Adrenal gland (tissue), 12 donors: ENCODE measurements around the gene PTK6. TPM values are rescaled to one million over a fixed set of nuclear protein-coding genes. Genes with fewer than 3 reads are reported as not detected.

ENCODE experiments used
- DNase-seq, 7 donors: peaks; one replicate each; pipeline ENCODE4 v3.0.0-alpha.2; 2019 to 2020
- H3K27ac ChIP-seq, 5 donors: fragments of 200-600 bp; sonication (generic) in 4 of 5; 1 replicate in 3 of 5; 2 replicates in 2 of 5; pipeline versions ENCODE4 v1.5.1 to v1.8.0; 2016 to 2020; ENCODE audit warnings: mild to moderate bottlenecking in 1 of 5
- H3K27me3 ChIP-seq: fragments of 200-600 bp; 2 replicates; pipeline ENCODE4 v1.8.0; 2021
- H3K36me3 ChIP-seq, 2 donors: fragments of 200-600 bp; replicated peaks in 1 of 2; 1 replicate in 1 of 2; 2 replicates in 1 of 2; pipeline versions ENCODE4 v1.5.1 to v1.8.0; 2018 to 2022
- H3K4me1 ChIP-seq, 2 donors: fragments of 200-600 bp; replicated peaks in 1 of 2; 1 replicate in 1 of 2; 2 replicates in 1 of 2; pipeline versions ENCODE4 v1.5.1 to v1.8.0; 2018 to 2021
- H3K4me3 ChIP-seq, 4 donors: fragments of 200-600 bp; sonication (generic) in 3 of 4; one replicate each; pipeline ENCODE4 v1.5.1; 2016 to 2018
- H3K9me3 ChIP-seq, 3 donors: fragments of 200-600 bp; sonication (generic) in 1 of 3; replicated peaks in 1 of 3; 1 replicate in 2 of 3; 2 replicates in 1 of 3; pipeline versions ENCODE4 v1.5.1 to v1.8.0; 2016 to 2021
- POLR2A ChIP-seq, 2 donors: fragments of 450-650 bp; IDR thresholded peaks; one replicate each; pipeline ENCODE4 v1.6.1; 2017; ENCODE audit warnings: antibody characterized with exemption in 2 of 2, mild to moderate bottlenecking in 2 of 2, moderate library complexity in 1 of 2
- WGBS, 4 donors: extraction: QIAGEN DNeasy Blood & Tissue Kit in 2 of 4; methylation state at CpG; one replicate each; pipeline versions ENCODE4 v1.1.5 to v1.1.7; 2013 to 2017; 5-methylcytosine and 5-hydroxymethylcytosine counted together
- intact Hi-C, 2 donors: fragments of 100-400 bp; cut with DNase I; formaldehyde crosslinking; loops; one replicate each; pipeline versions ENCODE4 v1.14.1 to v1.15.0; 2022 to 2023
- polyA plus RNA-seq, 3 donors: library from polyadenylated mRNA; stranded (reverse); fragments of 200-250 nt in 2 of 3; fragments of 350-450 nt in 1 of 3; fragmentation: Illumina TruSeq in 1 of 3; extraction: RNeasy Lipid Tissue Mini Kit (QIAGEN cat#74804) in 1 of 3; gene quantifications; one replicate each; pipeline ENCODE4 v1.2.3, GENCODE V29; 2013 to 2014
- total RNA-seq, 9 donors: library from RNA; depleted of rRNA in 4 of 9; stranded (reverse); fragments of >200 nt in 4 of 9; fragments of 120-200 nt in 1 of 9; fragmentation: NEBNext Ultra II Directional in 1 of 9; extraction: Animal tissue kit (Norgen Biotek cat#: 25700) in 1 of 9; gene quantifications; one replicate each; pipeline versions ENCODE4 v1.1.0 to v1.2.4, GENCODE V29; 2013 to 2023
- TF ChIP-seq, protein P1 (sequence below), 6 experiments: fragments of 450-650 bp in 4 of 6; fragments of 200-600 bp in 2 of 6; sonication (generic) in 1 of 6; IDR thresholded peaks; 1 replicate in 5 of 6; 2 replicates in 1 of 6; pipeline versions ENCODE4 v1.5.1 to v1.8.0; 2016 to 2021; ENCODE audit warnings: antibody characterized with exemption in 6 of 6, mild to moderate bottlenecking in 2 of 6, moderate library complexity in 1 of 6
- donor health status: healthy with polysubstance abuse.
- donor health status: Bipolar disorder and iron deficiency.
- donor health status: DM: yes; HTN: yes; CAD: no.
- donor health status: DM: no; HTN: no; CAD: no.
- donor health status: DM: no; HTN: no; CAD: no.
- donor health status: DM: yes; HTN: yes; CAD: no.

PTK6 gene
- total and polyA plus RNA-seq, 12 donors: 0.19 to 0.72 (median 0.36) TPM; not detected in 5

DNA sequence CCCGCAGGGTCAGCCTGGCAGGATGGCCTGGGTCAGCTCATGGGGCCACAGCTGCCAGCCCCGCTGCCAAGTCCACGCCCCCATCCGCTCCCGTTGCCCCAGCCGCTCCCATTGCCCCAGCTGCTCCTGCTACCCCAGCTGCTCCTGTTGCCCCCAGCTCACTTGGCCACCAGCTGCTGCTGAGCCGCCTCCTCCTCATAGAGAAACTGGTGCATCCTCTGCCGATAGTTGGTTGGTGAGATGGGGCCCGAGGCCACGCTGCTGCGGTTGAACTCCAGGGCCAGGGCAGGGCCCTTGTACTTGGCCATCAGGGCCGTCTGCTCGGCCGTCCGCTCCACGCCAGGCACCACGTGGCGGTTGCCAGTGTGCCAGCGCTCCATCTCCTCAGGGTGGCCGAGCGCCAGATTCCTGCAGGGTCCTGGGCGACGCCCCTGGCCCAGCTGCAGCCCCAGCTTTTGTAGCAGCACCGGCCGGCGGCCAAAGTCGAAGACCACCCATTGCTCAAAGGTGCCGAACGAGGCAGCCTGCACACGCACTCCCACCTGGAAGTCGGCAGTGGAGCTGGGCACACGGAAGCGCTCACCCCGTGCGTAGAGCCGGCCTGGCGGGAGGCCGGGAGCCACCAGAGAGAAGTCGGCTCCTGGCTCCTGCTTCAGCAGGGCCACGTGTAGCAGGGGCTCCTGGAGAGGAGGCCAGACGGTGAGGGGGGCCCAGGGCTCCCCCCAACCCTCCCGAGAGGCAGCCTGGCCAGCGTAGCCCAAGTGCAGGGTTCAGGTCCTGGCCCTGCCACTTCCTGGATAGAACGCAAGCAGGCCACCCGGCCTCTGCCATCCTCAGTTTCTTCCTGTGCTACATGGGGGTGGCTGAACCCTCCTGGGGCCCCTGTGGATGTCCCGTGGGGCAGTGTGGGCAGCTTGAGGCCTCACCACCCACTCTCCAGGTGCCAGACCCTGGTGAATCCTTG, 32.1 kb upstream of the PTK6 start:
- Histone ChIP-seq H3K36me3 (peaks cover 0 to 8% of the 10 kb centered on the region in 2 donors), H3K9me3 (no peaks in the 10 kb centered on the region)

DNA sequence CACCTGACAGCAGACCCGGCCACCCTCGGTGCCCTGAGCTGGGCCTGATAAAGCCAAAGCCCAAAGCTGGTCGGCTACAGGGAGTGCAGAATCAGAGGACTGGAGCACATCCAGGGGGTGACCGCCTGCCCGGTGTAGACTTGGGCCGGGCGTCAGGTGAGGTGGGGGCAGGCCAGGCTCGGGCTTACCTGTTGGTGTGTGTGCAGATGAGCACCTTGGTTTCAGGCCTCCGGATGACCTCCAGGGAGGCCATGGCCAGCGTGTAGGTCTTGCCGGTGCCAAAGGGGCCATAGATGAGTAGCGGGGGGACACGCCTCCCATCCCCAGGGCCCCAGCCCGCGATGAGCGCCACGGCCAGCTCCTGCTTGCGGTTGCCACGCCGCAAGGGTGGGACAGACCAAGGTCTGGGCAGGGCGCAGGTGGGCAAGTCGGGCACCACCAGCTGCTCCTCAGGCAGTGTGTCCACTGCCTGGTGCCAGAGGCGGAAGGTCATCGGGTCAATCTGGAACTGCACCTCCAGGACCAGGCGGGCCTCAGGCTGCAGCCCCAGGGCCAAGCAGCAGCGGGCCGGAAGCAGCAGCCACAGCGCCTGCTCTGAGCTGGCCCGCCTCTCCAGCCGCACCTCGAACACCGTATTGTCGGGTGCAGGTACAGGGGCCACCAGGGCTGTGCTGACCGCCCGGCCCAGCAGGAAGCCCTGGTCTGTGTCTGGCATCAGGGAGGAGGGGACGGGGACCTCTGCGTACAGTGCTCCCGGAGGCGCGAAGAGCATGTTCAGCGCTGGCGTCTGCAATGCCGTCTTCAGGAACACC, 31.2 kb upstream of the PTK6 start:
- intact Hi-C loops: no loop called here
- peaks cover 0 to 14% of the 10 kb centered on the region in 2 donors for H3K36me3 ChIP-seq
- no peaks in the 10 kb centered on the region for H3K9me3 ChIP-seq
- H3K4me1 ChIP-seq: peaks cover 2 to 4% of the 10 kb centered on the region in 2 donors
- no peak for DNase-seq
- TF ChIP-seq, protein P1, sequence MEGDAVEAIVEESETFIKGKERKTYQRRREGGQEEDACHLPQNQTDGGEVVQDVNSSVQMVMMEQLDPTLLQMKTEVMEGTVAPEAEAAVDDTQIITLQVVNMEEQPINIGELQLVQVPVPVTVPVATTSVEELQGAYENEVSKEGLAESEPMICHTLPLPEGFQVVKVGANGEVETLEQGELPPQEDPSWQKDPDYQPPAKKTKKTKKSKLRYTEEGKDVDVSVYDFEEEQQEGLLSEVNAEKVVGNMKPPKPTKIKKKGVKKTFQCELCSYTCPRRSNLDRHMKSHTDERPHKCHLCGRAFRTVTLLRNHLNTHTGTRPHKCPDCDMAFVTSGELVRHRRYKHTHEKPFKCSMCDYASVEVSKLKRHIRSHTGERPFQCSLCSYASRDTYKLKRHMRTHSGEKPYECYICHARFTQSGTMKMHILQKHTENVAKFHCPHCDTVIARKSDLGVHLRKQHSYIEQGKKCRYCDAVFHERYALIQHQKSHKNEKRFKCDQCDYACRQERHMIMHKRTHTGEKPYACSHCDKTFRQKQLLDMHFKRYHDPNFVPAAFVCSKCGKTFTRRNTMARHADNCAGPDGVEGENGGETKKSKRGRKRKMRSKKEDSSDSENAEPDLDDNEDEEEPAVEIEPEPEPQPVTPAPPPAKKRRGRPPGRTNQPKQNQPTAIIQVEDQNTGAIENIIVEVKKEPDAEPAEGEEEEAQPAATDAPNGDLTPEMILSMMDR (IDR thresholded peaks at IDR 0.05): no peak
- TF ChIP-seq POLR2A (IDR thresholded peaks at IDR 0.05): no peak
- no peak overlapping the region for H3K4me3 ChIP-seq
- H3K27ac ChIP-seq: no peak overlapping the region
- H3K27me3 ChIP-seq: no peaks in the 10 kb centered on the region
- WGBS, 4 donors: 51 to 83% (median 81%) methylated on average over 13 to 43 of the region's 43 CpGs

More for the DNA sequence above, 32.1 kb upstream of the PTK6 start:
- intact Hi-C loops: no loop called here
- DNase-seq: no peak
- WGBS, 4 donors: 85 to 91% (median 91%) methylated on average over 12 to 46 of the region's 46 CpGs
- H3K4me1 ChIP-seq: peaks cover 5 to 6% of the 10 kb centered on the region in 2 donors
- H3K27ac ChIP-seq: no peak overlapping the region
- no peak overlapping the region for H3K4me3 ChIP-seq
- no peaks in the 10 kb centered on the region for H3K27me3 ChIP-seq
- TF ChIP-seq POLR2A (IDR thresholded peaks at IDR 0.05): no peak
- TF ChIP-seq, protein P1 (IDR thresholded peaks at IDR 0.05): no peak

GRCh38 chr20:63567386-63568169, 30.4 kb upstream of the PTK6 start:
- peaks cover 0 to 21% of the 10 kb centered on the region in 2 donors for H3K36me3 ChIP-seq
- TF ChIP-seq, protein P1 (IDR thresholded peaks at IDR 0.05): no peak
- TF ChIP-seq POLR2A (IDR thresholded peaks at IDR 0.05): no peak
- no peak overlapping the region for H3K4me3 ChIP-seq
- 70 to 78% (median 76%) methylated on average over 11 to 37 of the region's 37 CpGs for WGBS, 4 donors
- H3K9me3 ChIP-seq: no peaks in the 10 kb centered on the region
- peak in 2 of 7 donors; percentile 37 to 51 for DNase-seq
- no peak overlapping the region for H3K27ac ChIP-seq
- H3K4me1 ChIP-seq: no peaks in the 10 kb centered on the region
- no peaks in the 10 kb centered on the region for H3K27me3 ChIP-seq
- intact Hi-C loops: no loop called here
